ENCODE results near the gene PRR20G.

The PRR20G gene

DNA sequence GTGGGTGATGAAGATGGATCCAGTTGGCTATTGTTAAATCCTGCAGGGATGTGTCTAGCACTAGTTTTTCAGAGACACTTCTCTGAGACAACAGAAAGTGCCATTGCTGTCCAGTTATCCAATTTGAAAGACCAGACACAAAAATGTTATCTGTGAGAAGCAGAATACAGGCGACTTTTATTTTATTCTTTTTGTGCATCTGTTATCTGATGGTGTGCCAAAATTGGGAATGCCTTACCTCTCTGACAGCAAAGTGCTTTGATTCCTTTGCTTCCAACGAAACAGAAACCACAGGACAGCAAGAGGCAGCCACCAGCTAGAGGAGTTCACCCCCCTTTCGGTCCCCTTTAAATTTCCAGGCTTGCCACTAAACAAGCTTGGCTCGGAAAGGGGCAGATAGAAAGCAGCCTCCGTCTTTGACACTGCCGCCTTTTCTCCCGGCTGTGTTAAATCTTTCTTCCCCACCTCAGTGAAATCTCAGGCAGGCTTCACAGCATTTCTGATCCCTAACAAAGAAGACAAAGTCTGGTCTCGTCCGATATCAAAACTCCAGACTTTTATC, 17.7 kb upstream of the PRR20G start:
- Histone ChIP-seq H4K20me1 (ENCODE audit: insufficient read depth, low read length) (no peaks in the 10 kb centered on the region), H3K79me2 (ENCODE audit: insufficient read depth, low read length) (no peaks in the 10 kb centered on the region), H3K27me3 (ENCODE audit: insufficient read depth, low read length) (no peaks in the 10 kb centered on the region), H3K4me1 (ENCODE audit: insufficient read depth, low read length, severe bottlenecking) (no peaks in the 10 kb centered on the region), H3K9me2 (ENCODE audit: low read depth, low read length) (no peaks in the 10 kb centered on the region), H2AFZ (ENCODE audit: low read length) (no peak overlapping the region), H3K27ac (ENCODE audit: low read depth, low read length, poor library complexity, severe bottlenecking) (no peak overlapping the region), H3K4me3 (ENCODE audit: low read depth, low read length, poor library complexity, severe bottlenecking) (no peak overlapping the region), H3K9ac (ENCODE audit: low read length) (no peak overlapping the region), H3K36me3 (ENCODE audit: insufficient read depth, low read length) (no peaks in the 10 kb centered on the region), H3K4me2 (ENCODE audit: low read length) (no peak overlapping the region), H3K9me3 (ENCODE audit: low read length) (no peaks in the 10 kb centered on the region), H3F3A (ENCODE audit: insufficient read depth, low read length) (no peaks in the 10 kb centered on the region)
- TF ChIP-seq, protein P1, sequence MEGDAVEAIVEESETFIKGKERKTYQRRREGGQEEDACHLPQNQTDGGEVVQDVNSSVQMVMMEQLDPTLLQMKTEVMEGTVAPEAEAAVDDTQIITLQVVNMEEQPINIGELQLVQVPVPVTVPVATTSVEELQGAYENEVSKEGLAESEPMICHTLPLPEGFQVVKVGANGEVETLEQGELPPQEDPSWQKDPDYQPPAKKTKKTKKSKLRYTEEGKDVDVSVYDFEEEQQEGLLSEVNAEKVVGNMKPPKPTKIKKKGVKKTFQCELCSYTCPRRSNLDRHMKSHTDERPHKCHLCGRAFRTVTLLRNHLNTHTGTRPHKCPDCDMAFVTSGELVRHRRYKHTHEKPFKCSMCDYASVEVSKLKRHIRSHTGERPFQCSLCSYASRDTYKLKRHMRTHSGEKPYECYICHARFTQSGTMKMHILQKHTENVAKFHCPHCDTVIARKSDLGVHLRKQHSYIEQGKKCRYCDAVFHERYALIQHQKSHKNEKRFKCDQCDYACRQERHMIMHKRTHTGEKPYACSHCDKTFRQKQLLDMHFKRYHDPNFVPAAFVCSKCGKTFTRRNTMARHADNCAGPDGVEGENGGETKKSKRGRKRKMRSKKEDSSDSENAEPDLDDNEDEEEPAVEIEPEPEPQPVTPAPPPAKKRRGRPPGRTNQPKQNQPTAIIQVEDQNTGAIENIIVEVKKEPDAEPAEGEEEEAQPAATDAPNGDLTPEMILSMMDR (IDR thresholded peaks at IDR 0.05; ENCODE audit: low read length) = no peak
- no peak for TF ChIP-seq EZH2 (IDR thresholded peaks at IDR 0.05; ENCODE audit: borderline replicate concordance, low read length)

DNA sequence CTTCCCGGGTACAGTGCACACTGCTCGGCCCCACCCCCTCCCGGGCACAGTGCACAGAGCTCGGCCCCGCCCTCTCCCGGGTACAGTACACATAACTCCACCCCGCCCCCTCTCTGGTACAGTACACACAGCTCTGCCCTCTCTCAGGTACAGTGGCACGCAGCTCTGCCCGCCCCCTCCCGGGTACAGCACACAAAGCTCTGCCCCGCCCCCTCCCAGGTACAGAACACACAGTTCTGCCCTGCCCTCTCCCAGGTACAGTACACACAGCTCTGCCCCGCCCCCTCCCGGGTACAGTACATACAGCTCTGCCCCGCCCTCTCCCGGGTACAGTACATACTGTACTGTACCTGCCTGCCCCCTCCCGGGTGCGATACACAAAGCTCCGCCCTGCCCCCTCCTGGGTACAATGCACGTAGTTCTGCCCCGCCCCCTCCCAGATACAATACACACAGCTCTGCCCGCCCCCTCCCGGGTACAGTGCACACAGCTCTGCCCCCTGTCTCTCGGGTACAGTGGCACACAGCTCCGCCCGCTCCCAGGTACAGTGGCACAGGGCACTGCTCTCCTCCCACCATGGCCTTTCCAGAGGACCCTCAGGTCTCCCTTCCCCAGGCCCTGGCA, 16.4 kb upstream of the PRR20G start:
- no peak overlapping the region for H3K4me3 ChIP-seq (ENCODE audit: low read depth, low read length, poor library complexity, severe bottlenecking)
- no peaks in the 10 kb centered on the region for H4K20me1 ChIP-seq (ENCODE audit: insufficient read depth, low read length)
- no peaks in the 10 kb centered on the region for H3K9me3 ChIP-seq (ENCODE audit: low read length)
- H3K4me1 ChIP-seq (ENCODE audit: insufficient read depth, low read length, severe bottlenecking) = no peaks in the 10 kb centered on the region
- H3K9me2 ChIP-seq (ENCODE audit: low read depth, low read length) = no peaks in the 10 kb centered on the region
- H3K27ac ChIP-seq (ENCODE audit: low read depth, low read length, poor library complexity, severe bottlenecking) = no peak overlapping the region
- H3F3A ChIP-seq (ENCODE audit: insufficient read depth, low read length) = no peaks in the 10 kb centered on the region
- H3K36me3 ChIP-seq (ENCODE audit: insufficient read depth, low read length) = no peaks in the 10 kb centered on the region
- TF ChIP-seq EZH2 (IDR thresholded peaks at IDR 0.05; ENCODE audit: borderline replicate concordance, low read length) = no peak
- TF ChIP-seq, protein P1 (IDR thresholded peaks at IDR 0.05; ENCODE audit: low read length) = no peak
- no peaks in the 10 kb centered on the region for H3K27me3 ChIP-seq (ENCODE audit: insufficient read depth, low read length)
- no peak overlapping the region for H3K4me2 ChIP-seq (ENCODE audit: low read length)
- no peaks in the 10 kb centered on the region for H3K79me2 ChIP-seq (ENCODE audit: insufficient read depth, low read length)
- no peak overlapping the region for H3K9ac ChIP-seq (ENCODE audit: low read length)
- no peak overlapping the region for H2AFZ ChIP-seq (ENCODE audit: low read length)

DNA sequence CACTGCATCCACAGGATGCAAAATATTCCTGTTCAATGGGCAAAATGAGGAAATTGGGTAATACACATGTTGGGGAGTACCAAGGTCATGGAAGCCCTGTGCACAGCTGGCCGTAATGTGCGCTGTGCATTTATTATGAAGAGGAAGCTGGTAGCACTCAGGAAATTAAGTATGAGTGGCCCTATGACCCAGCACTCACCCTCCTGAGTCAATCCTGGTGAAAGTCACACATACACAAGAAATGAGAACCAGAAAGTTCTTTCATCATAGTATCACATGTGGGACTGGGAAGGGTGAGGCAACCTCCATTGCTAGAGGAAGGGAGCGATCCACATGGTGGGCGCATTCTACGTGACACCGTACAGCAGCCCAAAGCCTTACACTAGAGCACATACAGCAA, 11.4 kb upstream of the PRR20G start:
- Histone ChIP-seq H3K4me1 (ENCODE audit: insufficient read depth, low read length, severe bottlenecking) (no peaks in the 10 kb centered on the region), H2AFZ (ENCODE audit: low read length) (no peak overlapping the region), H3K4me3 (ENCODE audit: low read depth, low read length, poor library complexity, severe bottlenecking) (no peak overlapping the region), H3K9ac (ENCODE audit: low read length) (no peak overlapping the region), H4K20me1 (ENCODE audit: insufficient read depth, low read length) (no peaks in the 10 kb centered on the region), H3K27me3 (ENCODE audit: insufficient read depth, low read length) (no peaks in the 10 kb centered on the region), H3K4me2 (ENCODE audit: low read length) (no peak overlapping the region), H3K27ac (ENCODE audit: low read depth, low read length, poor library complexity, severe bottlenecking) (no peak overlapping the region), H3K9me2 (ENCODE audit: low read depth, low read length) (no peaks in the 10 kb centered on the region), H3K79me2 (ENCODE audit: insufficient read depth, low read length) (no peaks in the 10 kb centered on the region), H3K36me3 (ENCODE audit: insufficient read depth, low read length) (no peaks in the 10 kb centered on the region), H3F3A (ENCODE audit: insufficient read depth, low read length) (no peaks in the 10 kb centered on the region), H3K9me3 (ENCODE audit: low read length) (no peaks in the 10 kb centered on the region)
- TF ChIP-seq, protein P1 (IDR thresholded peaks at IDR 0.05; ENCODE audit: low read length) = no peak
- TF ChIP-seq EZH2 (IDR thresholded peaks at IDR 0.05; ENCODE audit: borderline replicate concordance, low read length) = no peak

Measured in OCI-LY1 (cell line).